GM18858 (cell line): ENCODE results near the gene SMAD4.
"Not testable (repeated sequence)": the region's sequence is repeated elsewhere in the genome, so short reads cannot be mapped to it uniquely, and the experiment has no call there.

Source experiments
- ATAC-seq: cut with Tn5 transposase; IDR thresholded peaks from one replicate; pipeline ENCODE4 v1.9.1; 2021; ENCODE audit not compliant: unreplicated experiment

Gene SMAD4

GRCh38 chr18:51110073-51110797 lies 80.2 kb downstream of the SMAD4 start:
- ATAC-seq: peak; percentile 74

- not testable (repeated sequence) for ATAC-seq
These were observed 81.8 kb downstream of the SMAD4 start for GRCh38 chr18:51111633-51112355.

- not testable (repeated sequence) for ATAC-seq
These were observed 87.0 kb downstream of the SMAD4 start for GRCh38 chr18:51116996-51117395.

GRCh38 chr18:51119561-51119960 lies 89.5 kb downstream of the SMAD4 start:
- ATAC-seq: not testable (repeated sequence)

- ATAC-seq: not testable (repeated sequence)
These were observed 90.0 kb downstream of the SMAD4 start for GRCh38 chr18:51119976-51120375.

- no peak for ATAC-seq
These were observed 91.0 kb downstream of the SMAD4 start for GRCh38 chr18:51120809-51121596.

GRCh38 chr18:51121597-51121857 lies 91.5 kb downstream of the SMAD4 start:
- ATAC-seq: no peak

- no peak for ATAC-seq
These were observed 92.4 kb downstream of the SMAD4 start for GRCh38 chr18:51122266-51123045.

GRCh38 chr18:51123046-51123395 lies 93.0 kb downstream of the SMAD4 start:
- no peak for ATAC-seq

GRCh38 chr18:51123481-51123880 lies 93.5 kb downstream of the SMAD4 start:
- ATAC-seq: no peak

- ATAC-seq: no peak
These were observed 94.0 kb downstream of the SMAD4 start for GRCh38 chr18:51123936-51124486.

GRCh38 chr18:51125976-51126375 lies 96.0 kb downstream of the SMAD4 start:
- no peak for ATAC-seq

- ATAC-seq: no peak
These were observed 97.7 kb downstream of the SMAD4 start for GRCh38 chr18:51127664-51128063.

- ATAC-seq: no peak
These were observed 98.5 kb downstream of the SMAD4 start for GRCh38 chr18:51128533-51128932.

GRCh38 chr18:51132256-51132935 lies 102.4 kb downstream of the SMAD4 start:
- no peak for ATAC-seq

- ATAC-seq: no peak
These were observed 103.7 kb downstream of the SMAD4 start for GRCh38 chr18:51133580-51134160.
